CD4-positive, alpha-beta T cell (primary cell): ENCODE measurements around the gene NDUFB1. TPM values are rescaled to one million over a fixed set of nuclear protein-coding genes. Genes with fewer than 3 reads are reported as not detected.

Source experiments
- ATAC-seq: fragments of 200-7000 bp; cut with Tn5 transposase; one replicate; pipeline ENCODE4 v1.10.0; 2022; ENCODE audit warnings: mild to moderate bottlenecking; ENCODE audit not compliant: poor library complexity
- CTCF ChIA-PET: fragments of 350-600 bp; sonication (Branson Sonifier 250); formaldehyde crosslinking; loops from one replicate; lab custom pipeline; 2021; ENCODE audit warnings: antibody characterized with exemption, inconsistent platforms; lab: Charles Lee
- POLR2A ChIA-PET: fragments of 350-600 bp; sonication (Branson Sonifier 250); formaldehyde crosslinking; loops from one replicate; lab custom pipeline; 2021; ENCODE audit warnings: antibody characterized with exemption, inconsistent platforms; lab: Charles Lee
- DNase-seq, 14 experiments: peaks; one replicate each; pipeline ENCODE4 v3.0.0-alpha.2; 2013 to 2020; ENCODE audit warnings: mixed read lengths in 2 of 14
- H3K27ac ChIP-seq, 2 donors: one replicate each; pipeline versions ENCODE4 v1.5.1 to v1.7.0; 2013; ENCODE audit warnings: low read length in 2 of 2, low read depth in 1 of 2, mild to moderate bottlenecking in 1 of 2
- H3K27me3 ChIP-seq, 2 experiments: 1 replicate in 1 of 2; 2 replicates in 1 of 2; pipeline versions ENCODE4 v1.6.1 to v1.7.0; 2013; ENCODE audit warnings: low read length in 2 of 2, control low read depth in 1 of 2, mild to moderate bottlenecking in 1 of 2, moderate library complexity in 1 of 2; ENCODE audit not compliant: insufficient read depth in 2 of 2, control insufficient read depth in 1 of 2
- H3K36me3 ChIP-seq: one replicate; pipeline ENCODE4 v1.6.1; 2013; ENCODE audit warnings: low read length, control low read depth; ENCODE audit not compliant: insufficient read depth
- H3K4me1 ChIP-seq: one replicate; pipeline ENCODE4 v1.6.1; 2013; ENCODE audit warnings: low read length, control low read depth; ENCODE audit not compliant: insufficient read depth
- H3K4me3 ChIP-seq: one replicate; pipeline ENCODE4 v1.5.1; 2013; ENCODE audit warnings: mild to moderate bottlenecking, low read length, moderate library complexity
- H3K9me3 ChIP-seq, 2 experiments: 1 replicate in 1 of 2; 2 replicates in 1 of 2; pipeline versions ENCODE4 v1.6.1 to v1.7.0; 2013; ENCODE audit warnings: low read length in 2 of 2, mild to moderate bottlenecking in 2 of 2, control low read depth in 1 of 2, moderate library complexity in 1 of 2; ENCODE audit not compliant: control insufficient read depth in 1 of 2, insufficient read depth in 1 of 2
- H3K27ac Mint-ChIP-seq: one replicate; pipeline ENCODE4 v1.8.0; 2020; ENCODE audit warnings: mixed read lengths
- H3K27me3 Mint-ChIP-seq: one replicate; pipeline ENCODE4 v1.8.0; 2021; ENCODE audit warnings: mixed read lengths
- H3K36me3 Mint-ChIP-seq: one replicate; pipeline ENCODE4 v1.8.0; 2021; ENCODE audit warnings: low read depth, mixed read lengths
- H3K4me1 Mint-ChIP-seq: one replicate; pipeline ENCODE4 v1.8.0; 2021; ENCODE audit warnings: low read depth, mixed read lengths
- H3K4me3 Mint-ChIP-seq: one replicate; pipeline ENCODE4 v1.8.0; 2020; ENCODE audit warnings: mild to moderate bottlenecking, mixed read lengths
- H3K9me3 Mint-ChIP-seq: one replicate; pipeline ENCODE4 v1.8.0; 2020; ENCODE audit warnings: mixed read lengths
- intact Hi-C, 2 experiments: fragments of 100-400 bp; cut with DNase I in 1 of 2; cut with micrococcal nuclease in 1 of 2; formaldehyde crosslinking; loops; one replicate each; pipeline versions ENCODE4 v1.15.1 to v1.9.0; 2023 to 2025; cut with DNase I, micrococcal nuclease
- polyA plus RNA-seq, 2 donors: library from polyadenylated mRNA; unstranded; fragments of 120-200 nt; gene quantifications; one replicate each; pipeline ENCODE4 v1.2.1, GENCODE V29; 2013
- total RNA-seq, 174 experiments: library from RNA in 2 of 174; stranded (reverse) in 2 of 174; gene quantifications; one replicate each; pipeline ENCODE4 v1.2.3 and lab custom pipeline; 2021 to 2026
- TF ChIP-seq, protein P1 (sequence below): fragments of 200-600 bp; IDR thresholded peaks from one replicate; pipeline ENCODE4 v1.8.0; 2022; ENCODE audit warnings: antibody characterized with exemption, mild to moderate bottlenecking

NDUFB1 gene
- total RNA-seq (10 to 100 TPM; 45.3 to 48.1 TPM), total RNA-seq (lab: John Stamatoyannopoulos, UW) (15.9 to 46.8 (median 31.7) reads per million in 172 experiments)
- polyA plus RNA-seq (2013, experiment 1 of 2) = 214 TPM
- polyA plus RNA-seq (2013, experiment 2 of 2) = 171 TPM

DNA sequence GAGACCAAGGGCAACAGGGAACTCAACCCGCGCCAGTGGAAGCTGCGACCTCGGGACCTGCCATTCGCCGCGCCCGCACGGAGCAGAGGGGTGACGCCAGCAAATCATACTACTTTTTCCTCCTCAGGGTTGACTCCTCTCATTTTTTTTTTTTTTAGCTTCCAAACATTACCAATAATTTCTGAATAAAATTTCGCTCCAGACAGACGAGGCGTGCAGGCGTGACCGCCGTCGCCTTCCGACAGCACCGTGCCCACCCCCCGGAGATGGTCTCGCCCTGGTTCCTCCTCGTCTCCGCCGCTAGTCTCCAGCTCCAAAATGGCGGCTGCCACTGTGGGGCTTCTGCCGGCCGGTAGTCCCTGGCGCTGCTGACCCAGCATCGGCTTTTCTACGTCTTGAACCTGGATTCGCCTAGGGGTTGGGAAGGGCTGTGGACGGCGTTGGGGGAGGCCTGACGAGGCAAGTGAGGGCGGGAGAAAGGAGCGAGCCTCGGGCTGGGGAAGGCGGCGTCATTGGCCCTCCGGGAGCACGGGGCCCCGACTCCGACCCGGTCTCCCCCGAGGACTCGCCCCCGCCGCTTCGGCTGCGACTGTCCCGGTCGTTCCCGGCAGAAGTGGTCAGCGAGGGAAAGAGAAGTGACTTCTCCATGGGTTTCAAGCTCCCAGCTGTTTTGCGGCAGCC lies at the start of gene NDUFB1, which contains the start of gene CPSF2:
TSS of gene NDUFB1 (minus strand) at position 37 of the 681 bp plus-strand sequence. CDS start 4,069 bp downstream, outside the sequence.
TSS of gene CPSF2 (plus strand) at position 300 of the 681 bp plus-strand sequence. CDS start 9,016 bp downstream, outside the sequence.
- POLR2A ChIA-PET = interaction anchor here (0.6 to 3.7 kb wide), 25 partner anchors 11 to 674 kb away, joined by 3 to 116 read pairs (median 4); partner anchors contain the start of genes ATXN3, GOLGA5, LGMN and PPP4R3A
- Mint-ChIP-seq H3K36me3 (peaks cover 28% of the 10 kb centered on the region), H3K4me1 (peaks cover 59% of the 10 kb centered on the region), H3K27me3 (no peaks in the 10 kb centered on the region), H3K4me3 (peak within 1 kb of the TSS; percentile 100), H3K27ac (peak within 1 kb of the TSS; percentile 100), H3K9me3 (no peaks in the 10 kb centered on the region)
- TF ChIP-seq, protein P1, sequence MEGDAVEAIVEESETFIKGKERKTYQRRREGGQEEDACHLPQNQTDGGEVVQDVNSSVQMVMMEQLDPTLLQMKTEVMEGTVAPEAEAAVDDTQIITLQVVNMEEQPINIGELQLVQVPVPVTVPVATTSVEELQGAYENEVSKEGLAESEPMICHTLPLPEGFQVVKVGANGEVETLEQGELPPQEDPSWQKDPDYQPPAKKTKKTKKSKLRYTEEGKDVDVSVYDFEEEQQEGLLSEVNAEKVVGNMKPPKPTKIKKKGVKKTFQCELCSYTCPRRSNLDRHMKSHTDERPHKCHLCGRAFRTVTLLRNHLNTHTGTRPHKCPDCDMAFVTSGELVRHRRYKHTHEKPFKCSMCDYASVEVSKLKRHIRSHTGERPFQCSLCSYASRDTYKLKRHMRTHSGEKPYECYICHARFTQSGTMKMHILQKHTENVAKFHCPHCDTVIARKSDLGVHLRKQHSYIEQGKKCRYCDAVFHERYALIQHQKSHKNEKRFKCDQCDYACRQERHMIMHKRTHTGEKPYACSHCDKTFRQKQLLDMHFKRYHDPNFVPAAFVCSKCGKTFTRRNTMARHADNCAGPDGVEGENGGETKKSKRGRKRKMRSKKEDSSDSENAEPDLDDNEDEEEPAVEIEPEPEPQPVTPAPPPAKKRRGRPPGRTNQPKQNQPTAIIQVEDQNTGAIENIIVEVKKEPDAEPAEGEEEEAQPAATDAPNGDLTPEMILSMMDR = no peak
- Histone ChIP-seq H3K27me3 (no peaks in the 10 kb centered on the region), H3K4me3 (peak within 1 kb of the TSS; percentile 100), H3K36me3 (peaks cover 15% of the 10 kb centered on the region), H3K9me3 (no peaks in the 10 kb centered on the region), H3K27ac (peak within 1 kb of the TSS; percentile 84 to 93), H3K4me1 (peaks cover 39% of the 10 kb centered on the region)
- ATAC-seq (peak; percentile 87), DNase-seq (peak; percentile 74 to 91 (median 82))
- CTCF ChIA-PET = interaction anchor here (0.8 to 10.5 kb wide), 5 partner anchors 11 to 28 kb away, joined by 3 to 134 read pairs (median 7); partner anchors contain the start of gene ATXN3
- intact Hi-C loops = loop anchor here (1.0 to 5.0 kb wide), 4 partner anchors 16 to 671 kb away; partner anchors contain the start of genes ATXN3 (in 2 of the 2) and TRIP11 (in 1 of the 2)

DNA sequence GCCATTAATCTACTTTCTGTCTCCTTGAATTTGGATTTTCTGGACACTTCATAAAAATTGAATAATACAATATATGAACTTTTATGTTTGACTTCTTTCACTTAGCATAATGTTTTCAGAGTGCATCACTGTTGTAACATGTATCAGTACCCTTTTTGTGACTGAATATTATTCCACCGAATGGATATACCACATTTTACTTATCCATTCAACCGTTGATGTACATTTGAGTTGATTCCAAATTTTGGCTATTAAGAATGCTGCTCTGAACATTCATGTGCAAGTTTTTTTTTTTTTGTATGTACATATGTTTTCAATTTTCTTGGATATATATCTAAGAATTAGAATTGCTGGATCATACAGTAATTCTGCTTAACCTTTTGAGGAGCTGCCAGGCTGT lies 43.5 kb upstream of the NDUFB1 start:
- H3K4me1 ChIP-seq = no peaks in the 10 kb centered on the region
- peaks cover 0 to 9% of the 10 kb centered on the region in 2 experiments for H3K9me3 ChIP-seq
- no peak overlapping the region for H3K4me3 Mint-ChIP-seq
- no peaks in the 10 kb centered on the region for H3K27me3 ChIP-seq
- intact Hi-C loops = no loop called here
- no peak overlapping the region for H3K27ac ChIP-seq
- H3K9me3 Mint-ChIP-seq = peaks cover 7% of the 10 kb centered on the region
- CTCF ChIA-PET = no interaction called here
- peaks cover 44% of the 10 kb centered on the region for H3K36me3 ChIP-seq
- no peak overlapping the region for H3K4me3 ChIP-seq
- TF ChIP-seq, protein P1 = no peak
- POLR2A ChIA-PET = no interaction called here
- H3K27me3 Mint-ChIP-seq = no peaks in the 10 kb centered on the region
- H3K27ac Mint-ChIP-seq = no peak overlapping the region
- DNase-seq = no peak
- H3K36me3 Mint-ChIP-seq = peaks cover 77% of the 10 kb centered on the region
- ATAC-seq = no peak
- no peaks in the 10 kb centered on the region for H3K4me1 Mint-ChIP-seq

DNA sequence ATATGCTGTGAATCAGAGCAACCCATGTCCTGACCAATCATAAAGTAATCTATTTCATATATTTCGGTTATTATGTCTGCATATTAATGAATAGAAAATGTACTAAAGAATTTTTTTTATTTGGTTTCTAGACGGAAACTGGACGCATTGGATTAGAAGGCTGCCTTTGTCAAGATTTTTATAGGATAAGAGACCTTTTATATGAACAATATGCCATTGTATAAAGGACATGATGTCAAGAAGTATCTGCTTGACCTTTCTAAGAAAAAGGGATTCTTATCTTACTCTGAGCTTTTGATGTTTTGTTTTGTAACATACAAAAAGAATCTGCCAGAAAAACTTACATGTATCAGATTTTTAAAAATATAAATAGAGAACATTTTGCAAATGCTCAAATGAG lies 40.0 kb upstream of the NDUFB1 start:
- Histone ChIP-seq H3K27me3 (no peaks in the 10 kb centered on the region), H3K4me1 (no peaks in the 10 kb centered on the region), H3K9me3 (peaks cover 0 to 9% of the 10 kb centered on the region in 2 experiments), H3K27ac (no peak overlapping the region), H3K4me3 (no peak overlapping the region), H3K36me3 (peaks cover 72% of the 10 kb centered on the region)
- Mint-ChIP-seq H3K36me3 (peaks cover 88% of the 10 kb centered on the region), H3K9me3 (peaks cover 7% of the 10 kb centered on the region), H3K4me1 (no peaks in the 10 kb centered on the region), H3K4me3 (no peak overlapping the region), H3K27ac (no peak overlapping the region), H3K27me3 (no peaks in the 10 kb centered on the region)
- POLR2A ChIA-PET = no interaction called here
- TF ChIP-seq, protein P1 = no peak
- CTCF ChIA-PET = no interaction called here
- no peak for DNase-seq
- intact Hi-C loops = no loop called here
- ATAC-seq = no peak
